Immature natural killer cell (primary cell): ENCODE data around the gene ANO7. TPM values are rescaled to one million over a fixed set of nuclear protein-coding genes. Genes with fewer than 3 reads are reported as not detected.
A peak's percentile ranks its signal among the peaks of the same experiment; 100 is the strongest.

Experiments used
- DNase-seq, 3 donors: peaks; one replicate each; pipeline ENCODE4 v3.0.0; 2022; ENCODE audit warnings: mixed read lengths in 1 of 3
- H3K27ac Mint-ChIP-seq, 6 donors: one replicate each; pipeline ENCODE4 v1.8.0; 2020; ENCODE audit warnings: mixed read lengths in 6 of 6, mild to moderate bottlenecking in 5 of 6, inconsistent platforms in 4 of 6, moderate library complexity in 3 of 6
- H3K27me3 Mint-ChIP-seq, 3 donors: one replicate each; pipeline ENCODE4 v1.8.0; 2020 to 2021; ENCODE audit warnings: low read depth in 3 of 3, mild to moderate bottlenecking in 3 of 3, mixed read lengths in 3 of 3, moderate library complexity in 3 of 3, inconsistent platforms in 1 of 3
- H3K36me3 Mint-ChIP-seq, 3 donors: one replicate each; pipeline ENCODE4 v1.8.0; 2020; ENCODE audit warnings: mixed read lengths in 3 of 3, inconsistent platforms in 2 of 3, mild to moderate bottlenecking in 2 of 3
- H3K4me1 Mint-ChIP-seq, 2 donors: one replicate each; pipeline ENCODE4 v1.8.0; 2020; ENCODE audit warnings: inconsistent platforms in 2 of 2, mild to moderate bottlenecking in 2 of 2, mixed read lengths in 2 of 2, moderate library complexity in 1 of 2
- H3K4me3 Mint-ChIP-seq, 5 donors: one replicate each; pipeline ENCODE4 v1.8.0; 2020; ENCODE audit warnings: mild to moderate bottlenecking in 5 of 5, mixed read lengths in 5 of 5, inconsistent platforms in 3 of 5, moderate library complexity in 3 of 5
- H3K9me3 Mint-ChIP-seq, 6 donors: one replicate each; pipeline ENCODE4 v1.8.0; 2020; ENCODE audit warnings: mild to moderate bottlenecking in 6 of 6, mixed read lengths in 6 of 6, inconsistent platforms in 4 of 6, moderate library complexity in 3 of 6
- polyA plus RNA-seq, 3 donors: library from polyadenylated mRNA; unstranded; fragments of 300-500 nt; fragmentation: Illumina TruSeq; gene quantifications; one replicate each; pipeline ENCODE4 v1.2.3, GENCODE V29; 2021

The ANO7 gene
- polyA plus RNA-seq, 3 donors from 2014 or later = 0.40 TPM; not detected in 2

- no peak for DNase-seq
- peak overlapping the region in 5 of 6 donors; percentile 90 to 95 (median 91) for H3K27ac Mint-ChIP-seq
- peaks cover 2 to 4% (median 3%) of the 10 kb centered on the region in 3 donors for H3K27me3 Mint-ChIP-seq
- no peaks in the 10 kb centered on the region for H3K9me3 Mint-ChIP-seq
- H3K36me3 Mint-ChIP-seq = peaks cover 4 to 6% (median 6%) of the 10 kb centered on the region in 3 donors
- peaks cover 32 to 44% of the 10 kb centered on the region in 2 donors for H3K4me1 Mint-ChIP-seq
- H3K4me3 Mint-ChIP-seq = peak overlapping the region; percentile 95 to 100 (median 97)
These were observed 37.6 kb upstream of the ANO7 start for GRCh38 chr2:241150660-241151530.

GRCh38 chr2:241151934-241152660 is 36.4 kb upstream of the ANO7 start:
- Mint-ChIP-seq H3K27ac (peak overlapping the region in 2 of 6 donors; percentile 16 to 54), H3K9me3 (no peaks in the 10 kb centered on the region), H3K4me1 (peaks cover 34 to 50% of the 10 kb centered on the region in 2 donors), H3K4me3 (peak overlapping the region; percentile 94 to 100 (median 96)), H3K36me3 (peaks cover 0 to 6% (median 4%) of the 10 kb centered on the region in 3 donors), H3K27me3 (peaks cover 2 to 4% (median 3%) of the 10 kb centered on the region in 3 donors)
- no peak for DNase-seq

- no peak for DNase-seq
- H3K27ac Mint-ChIP-seq = peak overlapping the region in 3 of 6 donors; percentile 52 to 80 (median 61)
- H3K9me3 Mint-ChIP-seq = no peaks in the 10 kb centered on the region
- peaks cover 2 to 4% (median 3%) of the 10 kb centered on the region in 3 donors for H3K27me3 Mint-ChIP-seq
- H3K36me3 Mint-ChIP-seq = peaks cover 0 to 15% (median 11%) of the 10 kb centered on the region in 3 donors
- peaks cover 28 to 40% of the 10 kb centered on the region in 2 donors for H3K4me1 Mint-ChIP-seq
- H3K4me3 Mint-ChIP-seq = peak overlapping the region in 1 of 5 donors; percentile 37
These were observed 34.9 kb upstream of the ANO7 start for GRCh38 chr2:241153616-241154015.

- Mint-ChIP-seq H3K27ac (no peak overlapping the region), H3K4me1 (peaks cover 26 to 36% of the 10 kb centered on the region in 2 donors), H3K27me3 (peaks cover 2 to 6% (median 4%) of the 10 kb centered on the region in 3 donors), H3K9me3 (no peaks in the 10 kb centered on the region), H3K4me3 (no peak overlapping the region), H3K36me3 (peaks cover 3 to 19% (median 11%) of the 10 kb centered on the region in 3 donors)
- no peak for DNase-seq
These were observed 33.6 kb upstream of the ANO7 start for GRCh38 chr2:241154915-241155314.

GRCh38 chr2:241155936-241156335 is 32.5 kb upstream of the ANO7 start:
- Mint-ChIP-seq H3K27me3 (peaks cover 0 to 3% (median 2%) of the 10 kb centered on the region in 3 donors), H3K4me1 (peaks cover 20 to 26% of the 10 kb centered on the region in 2 donors), H3K27ac (peak overlapping the region in 2 of 6 donors; percentile 28 to 31), H3K4me3 (no peak overlapping the region), H3K36me3 (peaks cover 9 to 20% (median 11%) of the 10 kb centered on the region in 3 donors), H3K9me3 (no peaks in the 10 kb centered on the region)
- DNase-seq = no peak

GRCh38 chr2:241156971-241157441 is 31.5 kb upstream of the ANO7 start:
- H3K27me3 Mint-ChIP-seq = peaks cover 0 to 3% (median 0%) of the 10 kb centered on the region in 3 donors
- H3K9me3 Mint-ChIP-seq = no peaks in the 10 kb centered on the region
- no peak overlapping the region for H3K27ac Mint-ChIP-seq
- DNase-seq = no peak
- H3K36me3 Mint-ChIP-seq = peaks cover 9 to 26% (median 11%) of the 10 kb centered on the region in 3 donors
- peaks cover 9 to 15% of the 10 kb centered on the region in 2 donors for H3K4me1 Mint-ChIP-seq
- H3K4me3 Mint-ChIP-seq = no peak overlapping the region

GRCh38 chr2:241157841-241158545 is 30.5 kb upstream of the ANO7 start:
- no peak overlapping the region for H3K4me3 Mint-ChIP-seq
- DNase-seq = no peak
- peaks cover 9 to 31% (median 11%) of the 10 kb centered on the region in 3 donors for H3K36me3 Mint-ChIP-seq
- H3K27ac Mint-ChIP-seq = no peak overlapping the region
- peaks cover 5 to 11% of the 10 kb centered on the region in 2 donors for H3K4me1 Mint-ChIP-seq
- H3K9me3 Mint-ChIP-seq = no peaks in the 10 kb centered on the region
- H3K27me3 Mint-ChIP-seq = peaks cover 0 to 3% (median 0%) of the 10 kb centered on the region in 3 donors

GRCh38 chr2:241158546-241158900 is 30.0 kb upstream of the ANO7 start:
- no peak overlapping the region for H3K4me3 Mint-ChIP-seq
- H3K27ac Mint-ChIP-seq = no peak overlapping the region
- peaks cover 5 to 11% of the 10 kb centered on the region in 2 donors for H3K4me1 Mint-ChIP-seq
- DNase-seq = no peak
- H3K36me3 Mint-ChIP-seq = peaks cover 8 to 30% (median 13%) of the 10 kb centered on the region in 3 donors
- peaks cover 0 to 3% (median 0%) of the 10 kb centered on the region in 3 donors for H3K27me3 Mint-ChIP-seq
- H3K9me3 Mint-ChIP-seq = no peaks in the 10 kb centered on the region

- no peak overlapping the region for H3K27ac Mint-ChIP-seq
- peaks cover 8 to 28% (median 15%) of the 10 kb centered on the region in 3 donors for H3K36me3 Mint-ChIP-seq
- no peaks in the 10 kb centered on the region for H3K9me3 Mint-ChIP-seq
- H3K4me3 Mint-ChIP-seq = no peak overlapping the region
- H3K27me3 Mint-ChIP-seq = peaks cover 0 to 3% (median 0%) of the 10 kb centered on the region in 3 donors
- DNase-seq = no peak
- H3K4me1 Mint-ChIP-seq = peaks cover 5 to 11% of the 10 kb centered on the region in 2 donors
These were observed 29.4 kb upstream of the ANO7 start for GRCh38 chr2:241159116-241159515.

GRCh38 chr2:241160318-241160717 is 28.2 kb upstream of the ANO7 start:
- H3K4me3 Mint-ChIP-seq = no peak overlapping the region
- H3K27me3 Mint-ChIP-seq = peaks cover 0 to 3% (median 0%) of the 10 kb centered on the region in 3 donors
- H3K9me3 Mint-ChIP-seq = no peaks in the 10 kb centered on the region
- H3K36me3 Mint-ChIP-seq = peaks cover 8 to 25% (median 15%) of the 10 kb centered on the region in 3 donors
- peaks cover 5 to 6% of the 10 kb centered on the region in 2 donors for H3K4me1 Mint-ChIP-seq
- H3K27ac Mint-ChIP-seq = no peak overlapping the region
- no peak for DNase-seq

- H3K27ac Mint-ChIP-seq = peak overlapping the region in 1 of 6 donors; percentile 56
These were observed 26.7 kb upstream of the ANO7 start for GRCh38 chr2:241161646-241162281.

GRCh38 chr2:241163601-241164118 is 24.8 kb upstream of the ANO7 start:
- Mint-ChIP-seq H3K4me3 (no peak overlapping the region), H3K27ac (no peak overlapping the region), H3K36me3 (peaks cover 7 to 30% (median 19%) of the 10 kb centered on the region in 3 donors), H3K27me3 (peaks cover 0 to 3% (median 0%) of the 10 kb centered on the region in 3 donors), H3K9me3 (no peaks in the 10 kb centered on the region), H3K4me1 (no peaks in the 10 kb centered on the region)
- no peak for DNase-seq

More at GRCh38 chr2:241161646-241162281, 26.7 kb upstream of the ANO7 start:
- Mint-ChIP-seq H3K4me1 (peaks cover 0 to 2% of the 10 kb centered on the region in 2 donors), H3K4me3 (no peak overlapping the region), H3K36me3 (peaks cover 8 to 26% (median 15%) of the 10 kb centered on the region in 3 donors), H3K27me3 (peaks cover 0 to 3% (median 0%) of the 10 kb centered on the region in 3 donors), H3K9me3 (no peaks in the 10 kb centered on the region)
- DNase-seq = no peak
